Measurements from ENCODE around the gene RAPGEF3. TPM values are rescaled to one million over a fixed set of nuclear protein-coding genes. Genes with fewer than 3 reads are reported as not detected.

Gene RAPGEF3
- 4.1 and 5.7 TPM in 2 replicates for total RNA-seq (2021)
- Bru-seq, nascent RNA = percentile 34 among the genes with signal in this experiment
- percentile 26 among the genes with signal in this experiment for BruChase-seq, experiment 1, labeled RNA remaining after a 2-hour chase
- percentile 27 among the genes with signal in this experiment for BruChase-seq, experiment 2, labeled RNA remaining after a 6-hour chase
- long read RNA-seq, full-length matches to known transcripts = 2 of 6 reads
- long read RNA-seq, partial matches to known transcripts = 1 of 6 reads
- long read RNA-seq, other reads (novel, unspliced or antisense) = 3 of 6 reads

GRCh38 chr12:47758834-47759690 lies at the start of gene RAPGEF3:
RAPGEF3 (minus strand) TSS chr12:47758880; CDS start chr12:47758556, 324 bp downstream.
- TF ChIP-seq EZH2 (IDR thresholded peaks at IDR 0.05; ENCODE audit: low read depth) = no peak
- TF ChIP-seq, protein P1, sequence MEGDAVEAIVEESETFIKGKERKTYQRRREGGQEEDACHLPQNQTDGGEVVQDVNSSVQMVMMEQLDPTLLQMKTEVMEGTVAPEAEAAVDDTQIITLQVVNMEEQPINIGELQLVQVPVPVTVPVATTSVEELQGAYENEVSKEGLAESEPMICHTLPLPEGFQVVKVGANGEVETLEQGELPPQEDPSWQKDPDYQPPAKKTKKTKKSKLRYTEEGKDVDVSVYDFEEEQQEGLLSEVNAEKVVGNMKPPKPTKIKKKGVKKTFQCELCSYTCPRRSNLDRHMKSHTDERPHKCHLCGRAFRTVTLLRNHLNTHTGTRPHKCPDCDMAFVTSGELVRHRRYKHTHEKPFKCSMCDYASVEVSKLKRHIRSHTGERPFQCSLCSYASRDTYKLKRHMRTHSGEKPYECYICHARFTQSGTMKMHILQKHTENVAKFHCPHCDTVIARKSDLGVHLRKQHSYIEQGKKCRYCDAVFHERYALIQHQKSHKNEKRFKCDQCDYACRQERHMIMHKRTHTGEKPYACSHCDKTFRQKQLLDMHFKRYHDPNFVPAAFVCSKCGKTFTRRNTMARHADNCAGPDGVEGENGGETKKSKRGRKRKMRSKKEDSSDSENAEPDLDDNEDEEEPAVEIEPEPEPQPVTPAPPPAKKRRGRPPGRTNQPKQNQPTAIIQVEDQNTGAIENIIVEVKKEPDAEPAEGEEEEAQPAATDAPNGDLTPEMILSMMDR (conservative IDR thresholded peaks at IDR 0.05) = peak; percentile 59
- Histone ChIP-seq H3K4me1 (replicated peaks; ENCODE audit: insufficient read depth) (peaks cover 68% of the 10 kb centered on the region), H3K27me3 (ENCODE audit: insufficient read depth, low read depth) (no peaks in the 10 kb centered on the region), H3F3A (ENCODE audit: insufficient read depth, low read depth) (peaks cover 15% of the 10 kb centered on the region), H3K9me3 (ENCODE audit: insufficient read depth, low read depth) (no peaks in the 10 kb centered on the region), H3K27ac (peak within 1 kb of the TSS; percentile 66), H2AFZ (peak within 1 kb of the TSS; percentile 90), H4K20me1 (ENCODE audit: insufficient read depth) (no peaks in the 10 kb centered on the region), H3K36me3 (ENCODE audit: low read depth) (no peaks in the 10 kb centered on the region), H3K4me3 (peak within 1 kb of the TSS; percentile 75), H3K79me2 (ENCODE audit: low read depth) (peaks cover 16% of the 10 kb centered on the region; the same call in 1 of the 2 replicates), H3K4me2 (peak within 1 kb of the TSS; percentile 97), H3K9me2 (ENCODE audit: insufficient read depth) (no peaks in the 10 kb centered on the region)
- peak; percentile 81 to 86 for DNase-seq
- ChIA-PET POLR2A (ENCODE audit: unreplicated experiment) (interaction anchor here (0.7 kb wide), 2 partner anchors 23 to 1077 kb away, joined by 3 to 19 read pairs; no protein-coding TSS in a partner anchor), CTCF (interaction anchor here (1.1 to 1.2 kb wide), 4 partner anchors 11 to 147 kb away, joined by 3 to 16 read pairs (median 4); no protein-coding TSS in a partner anchor)
- TSS peak; percentile 35 for BruUV-seq (replicated peaks)
- intact Hi-C loops (cut with micrococcal nuclease; ENCODE audit: unreplicated experiment) = no loop called here

DNA sequence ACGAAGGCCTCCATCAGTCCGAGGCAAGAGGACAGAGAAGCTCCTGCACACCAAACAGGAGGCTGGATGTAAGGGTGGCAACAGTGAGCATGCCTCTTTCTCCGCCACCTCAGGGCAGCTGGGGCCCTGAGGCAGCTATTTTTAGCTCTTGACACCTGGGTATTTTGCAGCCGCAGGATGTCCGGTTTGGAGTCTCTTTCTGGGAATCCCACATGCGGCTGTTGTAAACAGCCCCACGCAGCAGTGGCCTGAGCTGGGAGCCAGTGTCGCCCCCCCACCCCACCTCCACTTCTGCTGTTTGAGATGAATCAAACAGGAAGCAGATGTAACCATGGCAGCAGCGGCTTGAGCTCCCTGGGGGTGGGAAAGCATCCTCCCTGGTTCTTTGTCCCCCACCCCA lies 49.4 kb upstream of the RAPGEF3 start:
- ChIA-PET POLR2A (ENCODE audit: unreplicated experiment) (interaction anchor here (0.7 kb wide), 1 partner anchor 27 kb away, joined by 4 read pairs; no protein-coding TSS in a partner anchor), CTCF (interaction anchor here (0.6 kb wide), 2 partner anchors 40 to 238 kb away, joined by 3 read pairs; no protein-coding TSS in a partner anchor)
- no peak for TF ChIP-seq EZH2 (IDR thresholded peaks at IDR 0.05; ENCODE audit: low read depth)
- TF ChIP-seq, protein P1 (conservative IDR thresholded peaks at IDR 0.05) = no peak
- Histone ChIP-seq H2AFZ (no peak overlapping the region), H3K4me1 (replicated peaks; ENCODE audit: insufficient read depth) (peaks cover 14% of the 10 kb centered on the region), H3K36me3 (ENCODE audit: low read depth) (peaks cover 7% of the 10 kb centered on the region; the same call in 1 of the 2 replicates), H4K20me1 (ENCODE audit: insufficient read depth) (peaks cover 42% of the 10 kb centered on the region), H3F3A (ENCODE audit: insufficient read depth, low read depth) (peaks cover 7% of the 10 kb centered on the region; the same call in 1 of the 2 replicates), H3K4me3 (no peak overlapping the region), H3K27me3 (ENCODE audit: insufficient read depth, low read depth) (no peaks in the 10 kb centered on the region), H3K4me2 (no peak overlapping the region), H3K27ac (no peak overlapping the region), H3K9me2 (ENCODE audit: insufficient read depth) (no peaks in the 10 kb centered on the region), H3K9me3 (ENCODE audit: insufficient read depth, low read depth) (no peaks in the 10 kb centered on the region), H3K79me2 (ENCODE audit: low read depth) (peaks cover 71% of the 10 kb centered on the region)
- intact Hi-C loops (cut with micrococcal nuclease; ENCODE audit: unreplicated experiment) = no loop called here
- no peak for DNase-seq
- BruUV-seq (replicated peaks) = no TSS peak

DNA sequence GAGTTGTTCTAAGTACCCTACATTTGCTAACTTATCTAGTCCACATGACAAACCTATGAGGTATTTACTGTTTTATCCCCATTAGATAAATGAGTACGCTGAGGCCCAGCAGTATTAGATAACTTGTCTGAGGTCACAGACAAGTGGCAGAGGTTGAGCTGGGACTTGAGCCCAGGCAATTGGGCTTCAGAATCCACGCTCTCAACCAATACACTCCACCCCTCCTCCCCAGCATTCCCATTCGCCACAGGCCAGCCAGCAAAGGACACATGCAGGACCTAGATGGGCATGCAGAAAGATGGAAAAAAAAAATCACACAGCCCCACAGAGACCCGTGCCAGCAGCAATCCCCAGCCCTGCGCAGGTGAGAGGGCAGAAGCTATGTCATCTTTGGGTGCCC lies 48.7 kb upstream of the RAPGEF3 start:
- Histone ChIP-seq H3K9me3 (ENCODE audit: insufficient read depth, low read depth) (no peaks in the 10 kb centered on the region), H3K4me1 (replicated peaks; ENCODE audit: insufficient read depth) (peaks cover 8% of the 10 kb centered on the region), H4K20me1 (ENCODE audit: insufficient read depth) (peaks cover 43% of the 10 kb centered on the region), H3K9me2 (ENCODE audit: insufficient read depth) (no peaks in the 10 kb centered on the region), H3F3A (ENCODE audit: insufficient read depth, low read depth) (peaks cover 2% of the 10 kb centered on the region; the same call in 1 of the 2 replicates), H3K79me2 (ENCODE audit: low read depth) (peaks cover 66% of the 10 kb centered on the region), H3K27me3 (ENCODE audit: insufficient read depth, low read depth) (no peaks in the 10 kb centered on the region), H3K36me3 (ENCODE audit: low read depth) (peaks cover 7% of the 10 kb centered on the region; the same call in 1 of the 2 replicates), H3K4me3 (no peak overlapping the region), H3K27ac (no peak overlapping the region), H2AFZ (no peak overlapping the region), H3K4me2 (no peak overlapping the region)
- intact Hi-C loops (cut with micrococcal nuclease; ENCODE audit: unreplicated experiment) = no loop called here
- BruUV-seq (replicated peaks) = no TSS peak
- no peak for DNase-seq
- POLR2A ChIA-PET (ENCODE audit: unreplicated experiment) = no interaction called here
- TF ChIP-seq EZH2 (IDR thresholded peaks at IDR 0.05; ENCODE audit: low read depth) = no peak
- TF ChIP-seq, protein P1 (conservative IDR thresholded peaks at IDR 0.05) = no peak
- CTCF ChIA-PET = interaction anchor here (0.7 kb wide), 1 partner anchor 102 kb away, joined by 4 read pairs; the partner anchor contains the start of gene RPAP3

Measured in PC-9 (cell line).